H9 (cell line): ENCODE measurements around the gene NDOR1. TPM values are rescaled to one million over a fixed set of nuclear protein-coding genes. Genes with fewer than 3 reads are reported as not detected.

Experiments used
- DNase-seq: peaks from one replicate; pipeline ENCODE4 v3.0.0-alpha.2; 2017
- H2AFZ ChIP-seq: one replicate; pipeline ENCODE4 v1.6.1; 2013; ENCODE audit warnings: mild to moderate bottlenecking, low read length, control low read depth, moderate library complexity
- H2AK5ac ChIP-seq: 2 replicates; pipeline ENCODE4 v1.6.1; 2013; ENCODE audit warnings: low read length, control low read depth, mixed read lengths; ENCODE audit not compliant: insufficient read length
- H2BK120ac ChIP-seq: one replicate; pipeline ENCODE4 v1.6.1; 2013; ENCODE audit warnings: low read depth, mild to moderate bottlenecking, low read length, control low read depth, inconsistent platforms; ENCODE audit not compliant: poor library complexity, severe bottlenecking
- H2BK12ac ChIP-seq: 2 replicates; pipeline ENCODE4 v1.6.1; 2013; ENCODE audit warnings: low read length, control low read depth, mixed read lengths, low read depth; ENCODE audit not compliant: insufficient read length
- H2BK15ac ChIP-seq: 2 replicates; pipeline ENCODE4 v1.6.1; 2013; ENCODE audit warnings: low read depth, low read length, control low read depth
- H2BK20ac ChIP-seq: one replicate; pipeline ENCODE4 v1.6.1; 2013; ENCODE audit warnings: low read depth, mild to moderate bottlenecking, low read length, control low read depth, inconsistent platforms; ENCODE audit not compliant: poor library complexity, severe bottlenecking
- H2BK5ac ChIP-seq: 2 replicates; pipeline ENCODE4 v1.6.1; 2013; ENCODE audit warnings: low read length, control low read depth, mixed read lengths; ENCODE audit not compliant: insufficient read length
- H3K14ac ChIP-seq: 2 replicates; pipeline ENCODE4 v1.6.1; 2013; ENCODE audit warnings: low read length, control low read depth; ENCODE audit not compliant: insufficient read depth
- H3K18ac ChIP-seq: 2 replicates; pipeline ENCODE4 v1.6.1; 2013; ENCODE audit warnings: low read depth, mild to moderate bottlenecking, mixed read lengths, low read length, control low read depth; ENCODE audit not compliant: insufficient read length
- H3K23ac ChIP-seq: 2 replicates; pipeline ENCODE4 v1.6.1; 2013; ENCODE audit warnings: low read length, control low read depth, mixed read lengths, low read depth; ENCODE audit not compliant: insufficient read length
- H3K23me2 ChIP-seq: 2 replicates; pipeline ENCODE4 v1.6.1; 2013; ENCODE audit warnings: low read depth, mild to moderate bottlenecking, mixed read lengths, low read length, control low read depth; ENCODE audit not compliant: insufficient read length, poor library complexity, severe bottlenecking
- H3K27ac ChIP-seq: 2 replicates; pipeline ENCODE4 v1.5.1; 2013; ENCODE audit warnings: low read length, control low read depth, mixed read lengths, low read depth; ENCODE audit not compliant: insufficient read length
- H3K27me3 ChIP-seq: 2 replicates; pipeline ENCODE4 v1.6.1; 2013; ENCODE audit warnings: low read length, control low read depth, inconsistent platforms; ENCODE audit not compliant: insufficient read depth
- H3K4ac ChIP-seq: 2 replicates; pipeline ENCODE4 v1.6.1; 2013; ENCODE audit warnings: low read depth, mild to moderate bottlenecking, control low read depth, inconsistent platforms, low read length, moderate library complexity
- H3K4me1 ChIP-seq: 2 replicates; pipeline ENCODE4 v1.6.1; 2013; ENCODE audit warnings: low read length, control low read depth, inconsistent platforms; ENCODE audit not compliant: insufficient read depth
- H3K4me2 ChIP-seq: 2 replicates; pipeline ENCODE4 v1.6.1; 2013; ENCODE audit warnings: low read length, control low read depth, mixed read lengths; ENCODE audit not compliant: insufficient read length, insufficient read depth
- H3K56ac ChIP-seq: 2 replicates; pipeline ENCODE4 v1.6.1; 2013; ENCODE audit warnings: low read depth, mild to moderate bottlenecking, mixed read lengths, low read length, control low read depth; ENCODE audit not compliant: insufficient read length
- H3K79me1 ChIP-seq: 2 replicates; pipeline ENCODE4 v1.6.1; 2013; ENCODE audit warnings: low read depth, mild to moderate bottlenecking, moderate library complexity, low read length, control low read depth, inconsistent platforms; ENCODE audit not compliant: insufficient read depth, poor library complexity, severe bottlenecking
- H3K79me2 ChIP-seq: 2 replicates; pipeline ENCODE4 v1.6.1; 2013; ENCODE audit warnings: low read length, control low read depth, inconsistent platforms; ENCODE audit not compliant: insufficient read depth
- H3K9ac ChIP-seq: 2 replicates; pipeline ENCODE4 v1.6.1; 2013; ENCODE audit warnings: low read length, control low read depth, mixed read lengths; ENCODE audit not compliant: insufficient read length; ENCODE audit errors: extremely low read depth
- H3K9me3 ChIP-seq: one replicate; pipeline ENCODE4 v1.6.1; 2013; ENCODE audit warnings: low read depth, low read length, inconsistent platforms; ENCODE audit not compliant: control insufficient read depth
- H3T11ph ChIP-seq: one replicate; pipeline ENCODE4 v1.6.1; 2013; ENCODE audit warnings: mild to moderate bottlenecking, low read length, control low read depth, inconsistent platforms
- H4K20me1 ChIP-seq: one replicate; pipeline ENCODE4 v1.6.1; 2013; ENCODE audit not compliant: control insufficient read depth, insufficient read length, insufficient read depth
- H4K5ac ChIP-seq: 2 replicates; pipeline ENCODE4 v1.6.1; 2013; ENCODE audit warnings: low read depth, mild to moderate bottlenecking, mixed read lengths, low read length, control low read depth; ENCODE audit not compliant: insufficient read length
- H4K8ac ChIP-seq: replicated peaks from 2 replicates; pipeline ENCODE4 v1.6.1; 2013; ENCODE audit warnings: low read length, control low read depth, mixed read lengths, low read depth; ENCODE audit not compliant: insufficient read length
- H4K91ac ChIP-seq: 2 replicates; pipeline ENCODE4 v1.6.1; 2013; ENCODE audit warnings: low read depth, mild to moderate bottlenecking, moderate library complexity, mixed read lengths, low read length, control low read depth; ENCODE audit not compliant: insufficient read length
- H3K27ac Mint-ChIP-seq, 3 experiments: 2 replicates in 2 of 3; 3 replicates in 1 of 3; pipeline ENCODE4 v1.8.0; 2020 to 2021; ENCODE audit warnings: mixed read lengths in 3 of 3, mild to moderate bottlenecking in 1 of 3, moderate library complexity in 1 of 3
- H3K27me3 Mint-ChIP-seq: 2 replicates; pipeline ENCODE4 v1.8.0; 2021; ENCODE audit warnings: low read depth, mild to moderate bottlenecking, moderate library complexity, mixed read lengths
- H3K36me3 Mint-ChIP-seq, 3 experiments: 2 replicates in 2 of 3; 3 replicates in 1 of 3; pipeline ENCODE4 v1.8.0; 2020 to 2021; ENCODE audit warnings: low read depth in 3 of 3, mixed read lengths in 3 of 3; ENCODE audit not compliant: insufficient read depth in 1 of 3
- H3K4me1 Mint-ChIP-seq, 2 experiments: 2 replicates each; pipeline ENCODE4 v1.8.0; 2020; ENCODE audit warnings: mixed read lengths in 2 of 2
- H3K4me3 Mint-ChIP-seq, 2 experiments: 2 replicates in 1 of 2; 3 replicates in 1 of 2; pipeline ENCODE4 v1.8.0; 2020 to 2021; ENCODE audit warnings: mild to moderate bottlenecking in 2 of 2, mixed read lengths in 2 of 2, moderate library complexity in 1 of 2
- H3K9me3 Mint-ChIP-seq, 2 experiments: 2 replicates in 1 of 2; 3 replicates in 1 of 2; pipeline ENCODE4 v1.8.0; 2020; ENCODE audit warnings: mild to moderate bottlenecking in 2 of 2, mixed read lengths in 2 of 2, moderate library complexity in 1 of 2
- WGBS: extraction: QIAGEN DNeasy Blood & Tissue Kit; methylation state at CpG from one replicate; pipeline ENCODE4 v1.1.7; 2013; ENCODE audit warnings: missing lambda C conversion rate, low lambda C conversion rate, mixed read lengths; ENCODE audit not compliant: insufficient read length; ENCODE audit errors: extremely low coverage; 5-methylcytosine and 5-hydroxymethylcytosine counted together
- total RNA-seq: library from RNA; stranded (reverse); gene quantifications from 2 replicates; pipeline ENCODE4 v1.2.1, GENCODE V29; 2021
- TF ChIP-seq, protein P1 (sequence below): fragments of 200-600 bp; sonication (generic); conservative IDR thresholded peaks from 3 replicates; pipeline ENCODE4 v1.8.0; 2021; ENCODE audit warnings: antibody characterized with exemption, mild to moderate bottlenecking

NDOR1 gene
- total RNA-seq, 1 experiment from 2014 or later, result 44.1 TPM

GRCh38 chr9:137192448-137192780 is 13.1 kb upstream of the NDOR1 start:
- no peaks in the 10 kb centered on the region for H3K9me3 ChIP-seq
- H3K23me2 ChIP-seq, result peaks cover 13% of the 10 kb centered on the region
- no peak overlapping the region for H3K27ac ChIP-seq
- no peaks in the 10 kb centered on the region for H4K20me1 ChIP-seq
- peaks cover 5% of the 10 kb centered on the region; the same call in 1 of the 2 replicates for H3K79me2 ChIP-seq
- Mint-ChIP-seq H3K4me3 (no peak overlapping the region; a peak in 1 of 5 replicates), H3K27ac (no peak overlapping the region), H3K27me3 (no peaks in the 10 kb centered on the region), H3K36me3 (peaks cover 7 to 18% (median 14%) of the 10 kb centered on the region in 3 experiments; a peak in 5 of 7 replicates), H3K4me1 (peaks cover 16 to 21% of the 10 kb centered on the region in 2 experiments), H3K9me3 (no peaks in the 10 kb centered on the region)
- no peak overlapping the region for H3K56ac ChIP-seq
- H2BK20ac ChIP-seq, result no peak overlapping the region
- no peak overlapping the region for H2AK5ac ChIP-seq
- no peak overlapping the region for H3K4me2 ChIP-seq
- no peak overlapping the region for H3T11ph ChIP-seq
- H2AFZ ChIP-seq, result no peak overlapping the region
- no peak overlapping the region for H2BK15ac ChIP-seq
- no peak overlapping the region for H2BK120ac ChIP-seq
- no peaks in the 10 kb centered on the region for H3K27me3 ChIP-seq
- H3K4me1 ChIP-seq, result peaks cover 5% of the 10 kb centered on the region; the same call in 1 of the 2 replicates
- H4K91ac ChIP-seq, result no peak overlapping the region
- H3K9ac ChIP-seq, result no peak overlapping the region
- no peak overlapping the region for H3K23ac ChIP-seq
- no peak overlapping the region for H4K8ac ChIP-seq
- TF ChIP-seq, protein P1, sequence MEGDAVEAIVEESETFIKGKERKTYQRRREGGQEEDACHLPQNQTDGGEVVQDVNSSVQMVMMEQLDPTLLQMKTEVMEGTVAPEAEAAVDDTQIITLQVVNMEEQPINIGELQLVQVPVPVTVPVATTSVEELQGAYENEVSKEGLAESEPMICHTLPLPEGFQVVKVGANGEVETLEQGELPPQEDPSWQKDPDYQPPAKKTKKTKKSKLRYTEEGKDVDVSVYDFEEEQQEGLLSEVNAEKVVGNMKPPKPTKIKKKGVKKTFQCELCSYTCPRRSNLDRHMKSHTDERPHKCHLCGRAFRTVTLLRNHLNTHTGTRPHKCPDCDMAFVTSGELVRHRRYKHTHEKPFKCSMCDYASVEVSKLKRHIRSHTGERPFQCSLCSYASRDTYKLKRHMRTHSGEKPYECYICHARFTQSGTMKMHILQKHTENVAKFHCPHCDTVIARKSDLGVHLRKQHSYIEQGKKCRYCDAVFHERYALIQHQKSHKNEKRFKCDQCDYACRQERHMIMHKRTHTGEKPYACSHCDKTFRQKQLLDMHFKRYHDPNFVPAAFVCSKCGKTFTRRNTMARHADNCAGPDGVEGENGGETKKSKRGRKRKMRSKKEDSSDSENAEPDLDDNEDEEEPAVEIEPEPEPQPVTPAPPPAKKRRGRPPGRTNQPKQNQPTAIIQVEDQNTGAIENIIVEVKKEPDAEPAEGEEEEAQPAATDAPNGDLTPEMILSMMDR, result no peak
- H3K18ac ChIP-seq, result no peak overlapping the region
- H3K79me1 ChIP-seq, result peaks cover 5% of the 10 kb centered on the region
- no peak for DNase-seq
- no peak overlapping the region for H4K5ac ChIP-seq
- no peak overlapping the region for H2BK5ac ChIP-seq
- no peak overlapping the region for H3K4ac ChIP-seq
- H3K14ac ChIP-seq, result no peak overlapping the region; the same call in 1 of the 2 replicates
- WGBS, result no CpG with 5 or more reads among the region's 10 CpGs
- no peak overlapping the region for H2BK12ac ChIP-seq
